Smooth muscle cell (in vitro differentiated cells): Measurements from ENCODE around the gene LTBP1. TPM values are rescaled to one million over a fixed set of nuclear protein-coding genes. Genes with fewer than 3 reads are reported as not detected.

Source experiments
- DNase-seq: peaks from one replicate; lab custom pipeline; 2025; ENCODE audit not compliant: unreplicated experiment; lab: John Stamatoyannopoulos, UW
- H2AFZ ChIP-seq: fragments of 200-600 bp; sonication (generic); 2 replicates; pipeline ENCODE4 v1.6.0; 2016; ENCODE audit warnings: antibody characterized with exemption, low read depth, mild to moderate bottlenecking
- H3F3A ChIP-seq: fragments of 200-600 bp; sonication (generic); 2 replicates; pipeline ENCODE4 v1.6.0; 2017; ENCODE audit warnings: antibody characterized with exemption, low read depth
- H3K27ac ChIP-seq: fragments of 200-600 bp; sonication (generic); 2 replicates; pipeline ENCODE4 v1.5.1; 2016; ENCODE audit warnings: low read depth, mild to moderate bottlenecking
- H3K27me3 ChIP-seq: fragments of 200-600 bp; sonication (generic); 2 replicates; pipeline ENCODE4 v1.6.1; 2016; ENCODE audit warnings: low read depth, mild to moderate bottlenecking
- H3K36me3 ChIP-seq: fragments of 200-600 bp; sonication (generic); 2 replicates; pipeline ENCODE4 v1.5.1; 2016; ENCODE audit warnings: low read depth
- H3K4me1 ChIP-seq: fragments of 200-600 bp; sonication (generic); 2 replicates; pipeline ENCODE4 v1.5.1; 2016; ENCODE audit warnings: low read depth
- H3K4me2 ChIP-seq: fragments of 200-600 bp; sonication (generic); 2 replicates; pipeline ENCODE4 v1.6.0; 2016; ENCODE audit warnings: mild to moderate bottlenecking
- H3K4me3 ChIP-seq: fragments of 200-600 bp; sonication (generic); 2 replicates; pipeline ENCODE4 v1.5.1; 2016; ENCODE audit warnings: mild to moderate bottlenecking
- H3K79me2 ChIP-seq: fragments of 200-600 bp; sonication (generic); 2 replicates; pipeline ENCODE4 v1.6.0; 2016; ENCODE audit warnings: low read depth, mild to moderate bottlenecking
- H3K9ac ChIP-seq: fragments of 200-600 bp; sonication (generic); 2 replicates; pipeline ENCODE4 v1.6.0; 2016; ENCODE audit warnings: low read depth
- H3K9me3 ChIP-seq: fragments of 200-600 bp; sonication (generic); replicated peaks from 2 replicates; pipeline ENCODE4 v1.5.1; 2016; ENCODE audit warnings: low read depth
- H4K20me1 ChIP-seq: fragments of 200-600 bp; sonication (generic); 2 replicates; pipeline ENCODE4 v1.6.0; 2016; ENCODE audit warnings: low read depth
- WGBS: methylation state at CpG from one replicate; pipeline ENCODE4 v1.1.7; 2016; ENCODE audit warnings: low lambda C conversion rate; 5-methylcytosine and 5-hydroxymethylcytosine counted together
- polyA plus RNA-seq: library from polyadenylated mRNA; unstranded; fragments of >200 nt; fragmentation: Nextera tagmentation; extraction: Ambion mirVana; gene quantifications from 2 replicates; pipeline ENCODE4 v1.2.1, GENCODE V29; 2016
- total RNA-seq: library from RNA; depleted of rRNA; stranded (reverse); fragments of >200 nt; gene quantifications from 2 replicates; pipeline ENCODE4 v1.2.3, GENCODE V29; 2014
- TF ChIP-seq, protein P1 (sequence below): fragments of 200-600 bp; sonication (generic); IDR thresholded peaks from 2 replicates; pipeline ENCODE4 v1.5.1; 2017; ENCODE audit warnings: borderline replicate concordance, mild to moderate bottlenecking, antibody characterized with exemption; ENCODE audit not compliant: insufficient read depth, poor library complexity, severe bottlenecking

LTBP1 gene
- total and polyA plus RNA-seq, 2 experiments from 2014 or later: 146 to 250 TPM

DNA sequence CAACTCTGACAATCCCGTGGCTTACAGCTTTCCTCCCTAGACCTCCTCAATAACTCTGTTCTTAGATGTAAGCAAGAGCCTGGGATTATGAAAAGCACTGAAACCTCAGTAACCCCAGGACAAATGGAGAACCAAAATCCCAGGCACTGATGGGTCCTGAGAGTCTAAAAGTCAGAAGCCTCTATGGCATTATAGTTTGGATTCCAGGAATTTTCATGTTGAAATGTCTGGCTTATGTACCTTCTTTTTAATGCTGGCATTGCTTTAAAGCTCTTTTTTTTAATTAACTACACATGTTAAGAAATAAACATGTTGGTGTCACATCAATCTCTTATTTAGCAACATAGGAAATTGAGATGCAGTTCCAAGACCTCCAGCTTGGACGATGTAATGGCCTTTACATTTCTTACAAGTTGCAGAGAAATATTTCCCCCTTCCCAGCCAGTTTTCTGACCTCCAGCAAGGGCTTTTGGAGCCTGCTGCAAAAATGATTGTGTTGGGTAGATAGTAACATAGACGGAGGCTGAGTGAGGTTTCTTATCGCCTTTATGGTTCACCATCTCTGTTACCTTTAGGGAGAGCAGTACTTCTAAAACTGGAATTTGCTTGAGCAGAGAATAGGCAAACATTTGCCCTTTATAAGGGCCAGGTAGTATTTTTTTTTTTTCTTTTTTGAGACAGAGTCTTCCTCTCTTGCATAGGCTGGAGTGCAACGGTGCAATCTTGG lies 444.9 kb downstream of the LTBP1 start:
- H3K9ac ChIP-seq: no peak overlapping the region
- H3K4me2 ChIP-seq: no peak overlapping the region
- no peaks in the 10 kb centered on the region for H3K4me1 ChIP-seq
- no peaks in the 10 kb centered on the region for H3K9me3 ChIP-seq
- peaks cover 1% of the 10 kb centered on the region for H3K36me3 ChIP-seq
- WGBS: 80% methylated on average over 5 of the region's 5 CpGs
- DNase-seq: no peak
- H3K4me3 ChIP-seq: no peak overlapping the region
- no peaks in the 10 kb centered on the region for H3K79me2 ChIP-seq
- no peaks in the 10 kb centered on the region for H3K27me3 ChIP-seq
- H2AFZ ChIP-seq: no peak overlapping the region
- peaks cover 4% of the 10 kb centered on the region for H4K20me1 ChIP-seq
- no peak overlapping the region for H3K27ac ChIP-seq
- H3F3A ChIP-seq: no peaks in the 10 kb centered on the region
- TF ChIP-seq, protein P1, sequence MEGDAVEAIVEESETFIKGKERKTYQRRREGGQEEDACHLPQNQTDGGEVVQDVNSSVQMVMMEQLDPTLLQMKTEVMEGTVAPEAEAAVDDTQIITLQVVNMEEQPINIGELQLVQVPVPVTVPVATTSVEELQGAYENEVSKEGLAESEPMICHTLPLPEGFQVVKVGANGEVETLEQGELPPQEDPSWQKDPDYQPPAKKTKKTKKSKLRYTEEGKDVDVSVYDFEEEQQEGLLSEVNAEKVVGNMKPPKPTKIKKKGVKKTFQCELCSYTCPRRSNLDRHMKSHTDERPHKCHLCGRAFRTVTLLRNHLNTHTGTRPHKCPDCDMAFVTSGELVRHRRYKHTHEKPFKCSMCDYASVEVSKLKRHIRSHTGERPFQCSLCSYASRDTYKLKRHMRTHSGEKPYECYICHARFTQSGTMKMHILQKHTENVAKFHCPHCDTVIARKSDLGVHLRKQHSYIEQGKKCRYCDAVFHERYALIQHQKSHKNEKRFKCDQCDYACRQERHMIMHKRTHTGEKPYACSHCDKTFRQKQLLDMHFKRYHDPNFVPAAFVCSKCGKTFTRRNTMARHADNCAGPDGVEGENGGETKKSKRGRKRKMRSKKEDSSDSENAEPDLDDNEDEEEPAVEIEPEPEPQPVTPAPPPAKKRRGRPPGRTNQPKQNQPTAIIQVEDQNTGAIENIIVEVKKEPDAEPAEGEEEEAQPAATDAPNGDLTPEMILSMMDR: no peak

DNA sequence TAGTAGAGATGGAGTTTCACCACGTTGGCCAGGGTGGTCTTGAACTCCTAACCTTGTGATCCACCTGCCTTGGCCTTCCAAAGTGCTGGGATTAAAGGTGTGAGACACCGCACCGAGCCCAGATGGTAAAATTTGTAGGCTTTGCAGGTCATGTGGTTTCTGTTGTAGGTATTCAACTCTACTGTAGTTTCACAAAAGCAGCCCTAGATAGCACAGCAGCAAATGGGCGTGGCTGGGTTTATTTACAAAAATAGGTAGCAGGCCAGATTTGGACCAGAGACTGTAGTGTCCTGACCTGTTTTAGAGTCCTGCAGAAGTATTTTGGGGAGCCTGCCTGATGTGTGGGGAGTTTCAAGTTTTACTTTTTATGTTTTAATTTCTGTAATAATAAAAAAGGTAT lies 445.6 kb downstream of the LTBP1 start:
- Histone ChIP-seq H4K20me1 (peaks cover 4% of the 10 kb centered on the region), H3K4me2 (no peak overlapping the region), H3K9ac (no peak overlapping the region), H3K4me1 (no peaks in the 10 kb centered on the region), H2AFZ (no peak overlapping the region), H3K9me3 (no peaks in the 10 kb centered on the region), H3K27ac (no peak overlapping the region), H3K4me3 (no peak overlapping the region), H3K79me2 (no peaks in the 10 kb centered on the region), H3K36me3 (peaks cover 8% of the 10 kb centered on the region), H3F3A (no peaks in the 10 kb centered on the region), H3K27me3 (no peaks in the 10 kb centered on the region)
- over 99% methylated on average over 4 of the region's 4 CpGs for WGBS
- DNase-seq: no peak
- TF ChIP-seq, protein P1: no peak

DNA sequence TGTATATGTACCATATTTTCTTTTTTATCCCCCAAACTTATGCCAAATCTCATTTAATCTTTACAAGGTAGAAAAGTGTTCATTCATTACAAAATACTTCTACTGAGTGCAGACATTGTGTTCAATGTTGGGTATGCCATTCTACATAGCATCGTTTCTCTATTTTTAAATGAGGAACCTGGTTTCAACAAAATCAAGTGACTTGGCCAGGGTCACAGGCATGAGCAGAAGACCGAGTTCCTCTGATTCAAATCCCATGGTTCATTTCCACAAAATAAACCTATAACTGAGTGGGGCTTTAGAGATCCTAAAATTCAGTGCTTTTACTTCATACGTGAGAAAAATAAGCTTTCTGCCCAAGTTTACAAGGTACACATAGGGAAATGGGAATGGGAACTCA lies 448.3 kb downstream of the LTBP1 start:
- DNase-seq: no peak
- no peaks in the 10 kb centered on the region for H3K9me3 ChIP-seq
- TF ChIP-seq, protein P1: no peak
- no peak overlapping the region for H3K4me2 ChIP-seq
- no peaks in the 10 kb centered on the region for H3F3A ChIP-seq
- no peak overlapping the region for H2AFZ ChIP-seq
- peaks cover 11% of the 10 kb centered on the region for H3K36me3 ChIP-seq
- no peak overlapping the region for H3K4me3 ChIP-seq
- no peak overlapping the region for H3K27ac ChIP-seq
- 95% methylated on average over 3 of the region's 3 CpGs for WGBS
- no peaks in the 10 kb centered on the region for H3K79me2 ChIP-seq
- H3K4me1 ChIP-seq: no peaks in the 10 kb centered on the region
- no peak overlapping the region for H3K9ac ChIP-seq
- peaks cover 4% of the 10 kb centered on the region for H4K20me1 ChIP-seq
- no peaks in the 10 kb centered on the region for H3K27me3 ChIP-seq

DNA sequence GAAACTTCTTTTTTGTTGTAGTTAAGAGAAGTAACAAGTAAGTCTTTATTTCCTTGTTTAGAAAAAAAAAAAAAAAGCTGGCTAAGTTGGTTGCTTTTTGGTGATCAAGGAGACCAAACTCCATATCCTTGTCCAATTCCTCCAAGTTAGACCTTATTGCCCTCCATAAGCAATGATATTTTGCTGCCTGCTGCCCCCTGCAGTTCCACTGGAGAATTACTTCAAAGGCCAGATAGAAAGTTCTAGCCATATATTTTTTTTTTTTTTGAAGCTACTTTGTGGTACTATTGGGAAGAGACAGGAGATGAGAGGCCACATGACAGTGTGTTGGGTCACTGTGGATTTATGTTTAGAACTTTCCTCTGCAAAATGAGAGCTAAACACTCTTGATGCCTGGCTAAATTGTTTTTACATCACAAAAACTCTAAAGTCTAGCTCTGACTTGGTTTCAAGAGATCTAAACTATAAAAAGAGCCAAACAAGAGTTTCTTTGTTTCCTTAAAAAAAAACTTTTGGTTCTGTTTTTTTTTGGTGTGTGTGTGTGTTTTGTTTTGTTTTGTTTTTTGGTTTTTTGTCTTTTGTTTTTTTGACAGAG lies 449.0 kb downstream of the LTBP1 start:
- H2AFZ ChIP-seq: no peak overlapping the region
- peaks cover 11% of the 10 kb centered on the region for H3K36me3 ChIP-seq
- H4K20me1 ChIP-seq: peaks cover 4% of the 10 kb centered on the region
- H3F3A ChIP-seq: no peaks in the 10 kb centered on the region
- TF ChIP-seq, protein P1: peak; percentile 75
- DNase-seq: no peak
- H3K4me1 ChIP-seq: no peaks in the 10 kb centered on the region
- no peak overlapping the region for H3K9ac ChIP-seq
- H3K4me2 ChIP-seq: no peak overlapping the region
- no peaks in the 10 kb centered on the region for H3K27me3 ChIP-seq
- H3K9me3 ChIP-seq: no peaks in the 10 kb centered on the region
- H3K4me3 ChIP-seq: no peak overlapping the region
- H3K79me2 ChIP-seq: no peaks in the 10 kb centered on the region
- no peak overlapping the region for H3K27ac ChIP-seq
